OCI-LY7 (cell line): ENCODE data around the gene RNF146.

Experiments
- EZH2phosphoT487 ChIP-seq: fragments of 200-600 bp; sonication (generic); IDR thresholded peaks from 2 replicates; pipeline ENCODE4 v1.6.1; 2018; ENCODE audit warnings: low read depth, borderline replicate concordance, mild to moderate bottlenecking, mixed run types, antibody characterized with exemption, low read length, moderate library complexity, mixed read lengths
- TF ChIP-seq, protein P1 (sequence below): fragments of 200-600 bp; sonication (generic); conservative IDR thresholded peaks from 2 replicates; pipeline ENCODE4 v1.5.1; 2014; ENCODE audit warnings: mild to moderate bottlenecking, antibody characterized with exemption, low read length, moderate library complexity, mixed read lengths

DNA sequence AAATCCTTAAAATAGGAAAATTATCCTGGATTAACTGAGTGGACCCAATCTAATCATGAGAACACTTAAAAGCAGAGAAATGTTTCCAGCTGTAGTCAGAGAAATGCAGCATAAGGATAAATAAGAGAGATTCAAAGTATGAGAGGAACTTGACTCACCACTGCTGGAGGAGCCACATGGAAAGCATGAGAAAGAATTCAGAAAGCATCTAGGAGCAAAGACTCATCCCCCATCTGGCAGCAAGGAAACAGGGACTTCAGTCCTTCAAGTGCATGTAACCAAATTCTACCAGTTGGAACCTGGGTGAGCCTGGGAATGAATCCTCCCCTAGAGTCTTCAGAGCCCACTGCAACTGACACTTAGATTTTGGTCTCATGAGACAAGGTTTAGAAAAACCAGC is 33.7 kb downstream of the RNF146 start:
- TF ChIP-seq, protein P1, sequence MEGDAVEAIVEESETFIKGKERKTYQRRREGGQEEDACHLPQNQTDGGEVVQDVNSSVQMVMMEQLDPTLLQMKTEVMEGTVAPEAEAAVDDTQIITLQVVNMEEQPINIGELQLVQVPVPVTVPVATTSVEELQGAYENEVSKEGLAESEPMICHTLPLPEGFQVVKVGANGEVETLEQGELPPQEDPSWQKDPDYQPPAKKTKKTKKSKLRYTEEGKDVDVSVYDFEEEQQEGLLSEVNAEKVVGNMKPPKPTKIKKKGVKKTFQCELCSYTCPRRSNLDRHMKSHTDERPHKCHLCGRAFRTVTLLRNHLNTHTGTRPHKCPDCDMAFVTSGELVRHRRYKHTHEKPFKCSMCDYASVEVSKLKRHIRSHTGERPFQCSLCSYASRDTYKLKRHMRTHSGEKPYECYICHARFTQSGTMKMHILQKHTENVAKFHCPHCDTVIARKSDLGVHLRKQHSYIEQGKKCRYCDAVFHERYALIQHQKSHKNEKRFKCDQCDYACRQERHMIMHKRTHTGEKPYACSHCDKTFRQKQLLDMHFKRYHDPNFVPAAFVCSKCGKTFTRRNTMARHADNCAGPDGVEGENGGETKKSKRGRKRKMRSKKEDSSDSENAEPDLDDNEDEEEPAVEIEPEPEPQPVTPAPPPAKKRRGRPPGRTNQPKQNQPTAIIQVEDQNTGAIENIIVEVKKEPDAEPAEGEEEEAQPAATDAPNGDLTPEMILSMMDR = no peak
- no peak for TF ChIP-seq EZH2phosphoT487
